OCI-LY3 (cell line): ENCODE measurements around the gene TAPT1.

Source experiments
- H2AFZ ChIP-seq: fragments of 200-600, 300-600 bp; shearing (Covaris generic); 2 replicates; pipeline ENCODE4 v1.6.0; 2014; ENCODE audit warnings: antibody characterized with exemption, low read depth, low read length
- H3K27ac ChIP-seq: fragments of 200-600, 300-600 bp; sonication (generic); 2 replicates; pipeline ENCODE4 v1.5.1; 2014; ENCODE audit warnings: mild to moderate bottlenecking, low read length, moderate library complexity, mixed read lengths
- H3K27me3 ChIP-seq: fragments of 200-600, 300-600 bp; sonication (generic); 2 replicates; pipeline ENCODE4 v1.6.1; 2014; ENCODE audit warnings: low read depth, low read length, mixed read lengths
- H3K36me3 ChIP-seq: fragments of 200-600, 300-600 bp; sonication (generic); replicated peaks from 2 replicates; pipeline ENCODE3; 2014; ENCODE audit warnings: low read depth, low read length, mixed read lengths
- H3K4me1 ChIP-seq: fragments of 300-600, 200-600 bp; sonication (generic); 2 replicates; pipeline ENCODE4 v1.6.1; 2014; ENCODE audit warnings: low read length, mixed read lengths
- H3K4me2 ChIP-seq: fragments of 200-600, 300-600 bp; sonication (generic); 2 replicates; pipeline ENCODE4 v1.6.1; 2014; ENCODE audit warnings: low read length, mixed read lengths
- H3K4me3 ChIP-seq: fragments of 300-600, 200-600 bp; sonication (generic); 2 replicates; pipeline ENCODE4 v1.5.1; 2014; ENCODE audit warnings: antibody characterized with exemption, mild to moderate bottlenecking, low read length, moderate library complexity
- H3K79me2 ChIP-seq: fragments of 300-600, 200-600 bp; shearing (Covaris generic); 2 replicates; pipeline ENCODE4 v1.6.1; 2014; ENCODE audit warnings: mild to moderate bottlenecking, low read length, mixed read lengths
- H3K9ac ChIP-seq: fragments of 300-600, 200-600 bp; shearing (Covaris generic); 2 replicates; pipeline ENCODE4 v1.6.0; 2014; ENCODE audit warnings: mild to moderate bottlenecking, low read length, moderate library complexity
- H3K9me3 ChIP-seq: fragments of 200-600, 300-600 bp; shearing (Covaris generic); 2 replicates; pipeline ENCODE4 v1.6.1; 2014; ENCODE audit warnings: low read length, mixed read lengths; ENCODE audit not compliant: insufficient read depth
- H4K20me1 ChIP-seq: fragments of 200-600, 300-600 bp; sonication (generic); 2 replicates; pipeline ENCODE4 v1.6.1; 2016; ENCODE audit warnings: low read length, mixed read lengths; ENCODE audit not compliant: insufficient read depth
- CTCF ChIP-seq: fragments of 200-600, 300-600 bp; sonication (generic); IDR thresholded peaks from 2 replicates; pipeline ENCODE4 v1.5.1; 2014; ENCODE audit warnings: antibody characterized with exemption, low read length, low read depth
- EZH2phosphoT487 ChIP-seq: fragments of 200-600 bp; shearing (Covaris generic); IDR thresholded peaks from 2 replicates; pipeline ENCODE4 v1.6.1; 2018; ENCODE audit warnings: antibody characterized with exemption, mixed run types, low read depth

TAPT1 gene

GRCh38 chr4:16259889-16260246 is 33.6 kb upstream of the TAPT1 start:
- no peak overlapping the region for H3K9ac ChIP-seq

GRCh38 chr4:16259241-16259888 is 33.1 kb upstream of the TAPT1 start:
- 0 out of 2 replicates have a peak, but pooled peaks cover under 1% of the 10 kb centered on the region for H3K4me1 ChIP-seq
- H4K20me1 ChIP-seq = no peaks in the 10 kb centered on the region
- H3K4me3 ChIP-seq = no peak overlapping the region
- no peaks in the 10 kb centered on the region for H3K27me3 ChIP-seq
- H2AFZ ChIP-seq = no peak overlapping the region
- H3K4me2 ChIP-seq = no peak overlapping the region
- H3K27ac ChIP-seq = no peak overlapping the region
- no peaks in the 10 kb centered on the region for H3K79me2 ChIP-seq
- no peak overlapping the region for H3K9ac ChIP-seq
- no peak for TF ChIP-seq EZH2phosphoT487
- TF ChIP-seq CTCF = no peak
- H3K9me3 ChIP-seq = no peaks in the 10 kb centered on the region
- no peaks in the 10 kb centered on the region for H3K36me3 ChIP-seq

More at GRCh38 chr4:16259889-16260246, 33.6 kb upstream of the TAPT1 start:
- Histone ChIP-seq H3K36me3 (no peaks in the 10 kb centered on the region), H3K4me1 (0 out of 2 replicates have a peak, but pooled peaks cover 4% of the 10 kb centered on the region), H4K20me1 (no peaks in the 10 kb centered on the region), H3K9me3 (no peaks in the 10 kb centered on the region), H3K27me3 (no peaks in the 10 kb centered on the region), H3K27ac (no peak overlapping the region), H3K79me2 (no peaks in the 10 kb centered on the region), H3K4me3 (no peak overlapping the region), H2AFZ (no peak overlapping the region), H3K4me2 (no peak overlapping the region)
- TF ChIP-seq EZH2phosphoT487 = no peak
- no peak for TF ChIP-seq CTCF

GRCh38 chr4:16257611-16258010 is 31.3 kb upstream of the TAPT1 start:
- Histone ChIP-seq H3K36me3 (no peaks in the 10 kb centered on the region), H3K27ac (no peak overlapping the region), H3K27me3 (no peaks in the 10 kb centered on the region), H3K9me3 (no peaks in the 10 kb centered on the region), H4K20me1 (no peaks in the 10 kb centered on the region), H3K79me2 (no peaks in the 10 kb centered on the region), H3K9ac (no peak overlapping the region), H3K4me3 (no peak overlapping the region), H3K4me1 (no peaks in the 10 kb centered on the region), H2AFZ (no peak overlapping the region), H3K4me2 (no peak overlapping the region)
- TF ChIP-seq CTCF = no peak
- TF ChIP-seq EZH2phosphoT487 = no peak

GRCh38 chr4:16256343-16256742 is 30.1 kb upstream of the TAPT1 start:
- Histone ChIP-seq H3K79me2 (no peaks in the 10 kb centered on the region), H3K27ac (no peak overlapping the region), H3K4me1 (no peaks in the 10 kb centered on the region), H4K20me1 (no peaks in the 10 kb centered on the region), H3K9ac (no peak overlapping the region), H3K9me3 (no peaks in the 10 kb centered on the region), H3K36me3 (no peaks in the 10 kb centered on the region), H3K4me2 (no peak overlapping the region), H3K4me3 (no peak overlapping the region), H2AFZ (no peak overlapping the region), H3K27me3 (no peaks in the 10 kb centered on the region)
- TF ChIP-seq EZH2phosphoT487 = no peak
- TF ChIP-seq CTCF = no peak
